ENCODE data around the gene HJURP. TPM values are rescaled to one million over a fixed set of nuclear protein-coding genes. Genes with fewer than 3 reads are reported as not detected.

The HJURP gene
- total and polyA plus RNA-seq, 9 of the 15 experiments (the other 6 are each of a cell fraction or from before 2014, with no cell fraction given), result 13.8 to 102 (median 28.3) TPM

- Histone ChIP-seq H3K9me3 (replicated peaks; ENCODE audit: control insufficient read depth, insufficient read depth, low read depth, low read length) (no peaks in the 10 kb centered on the region), H3K27me3 (ENCODE audit: control insufficient read depth in 2 of 2, insufficient read depth in 2 of 2, low read length in 2 of 2) (no peaks in the 10 kb centered on the region), H2AFZ (ENCODE audit: low read depth, low read length) (0 out of 2 replicates have a peak overlapping the region, but pooled peaks have one; percentile 74), H3K4me1 (replicated peaks in 1 of 2; ENCODE audit: control insufficient read depth in 2 of 2, insufficient read depth in 2 of 2, low read length in 2 of 2) (peaks cover 14 to 21% of the 10 kb centered on the region in 2 experiments; a peak in 4 of 5 replicates), H3K9me1 (ENCODE audit: control insufficient read depth, insufficient read depth, low read length) (peaks cover 4% of the 10 kb centered on the region), H3K27ac (ENCODE audit: extremely low read depth, low read depth, low read length) (peak overlapping the region; percentile 96), H3K79me2 (ENCODE audit: control insufficient read depth, insufficient read depth, low read length) (peaks cover 55% of the 10 kb centered on the region), H3K4me3 (peak overlapping the region; percentile 98), H3K4me2 (ENCODE audit: insufficient read depth, low read length) (peak overlapping the region; percentile 98), H4K20me1 (replicated peaks; ENCODE audit: control insufficient read depth, insufficient read depth, low read length) (no peaks in the 10 kb centered on the region), H3K36me3 (ENCODE audit: control insufficient read depth, insufficient read depth, low read length) (peaks cover 47% of the 10 kb centered on the region), H3K9ac (ENCODE audit: insufficient read depth in 1 of 2, low read depth in 2 of 2, low read length in 2 of 2) (peak overlapping the region; percentile 97 to 98)
- intact Hi-C loops (cut with micrococcal nuclease) (loop anchor here (10.0 kb wide), 1 partner anchor 1261 kb away; no protein-coding TSS in a partner anchor), in situ Hi-C loops (cut with MboI) (loop anchor here (25.0 kb wide), 1 partner anchor 683 kb away; no protein-coding TSS in a partner anchor)
- TF ChIP-seq CCNT2 (IDR thresholded peaks at IDR 0.05; ENCODE audit: borderline replicate concordance, extremely low read depth, insufficient read length, low read depth, low read length) (peak; percentile 18), YBX1 (IDR thresholded peaks at IDR 0.05) (no peak)
- no TSS peak for BruUV-seq (replicated peaks)
- DNase-seq (ENCODE audit: extremely low read depth in 1 of 4, low spot score in 3 of 4) (peak in 1 of 4 experiments; percentile 14), ATAC-seq (peak; percentile 7; the same call in 2 of the 3 replicates), FAIRE-seq (no peak)
- WGBS (ENCODE audit: insufficient coverage, low coverage, missing lambda C conversion rate), result 0% methylated on average over 7 of the region's 25 CpGs
- ChIA-PET POLR2A (interaction anchor here (0.9 kb wide), 1 partner anchor 17 kb away, joined by 3 read pairs; no protein-coding TSS in a partner anchor), CTCF (ENCODE audit: low intra/inter-chr PET ratio) (no interaction called here)
Measured at GRCh38 chr2:233853883-233854240, 473 bp downstream of the HJURP start.

DNA sequence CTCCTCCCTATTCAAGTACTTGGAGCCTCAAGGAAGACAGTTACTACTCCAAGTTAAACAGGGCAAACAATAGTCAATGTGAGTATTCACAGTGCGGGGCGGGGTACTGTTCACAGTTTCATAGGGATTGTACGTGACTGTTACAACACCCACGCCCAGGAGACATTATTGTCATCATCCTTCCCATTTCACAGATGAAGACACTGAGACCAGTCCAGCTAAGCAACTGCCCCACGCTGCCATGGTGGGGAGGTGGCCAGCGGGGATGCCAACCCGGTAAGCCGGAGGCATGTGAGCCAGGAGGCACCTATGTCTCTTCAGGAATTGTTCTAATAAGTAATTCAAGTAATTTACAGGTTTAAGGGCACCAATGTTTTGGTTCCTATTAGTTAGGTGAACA lies 982 bp downstream of the HJURP start:
- H3K9me3 ChIP-seq (replicated peaks; ENCODE audit: control insufficient read depth, insufficient read depth, low read depth, low read length), result no peaks in the 10 kb centered on the region
- no peak for ATAC-seq
- H3K4me2 ChIP-seq (ENCODE audit: insufficient read depth, low read length), result peak overlapping the region; percentile 98
- intact Hi-C loops (cut with micrococcal nuclease) (loop anchor here (10.0 kb wide), 1 partner anchor 1261 kb away; no protein-coding TSS in a partner anchor), in situ Hi-C loops (cut with MboI) (loop anchor here (25.0 kb wide), 1 partner anchor 684 kb away; no protein-coding TSS in a partner anchor)
- no peaks in the 10 kb centered on the region for H4K20me1 ChIP-seq (replicated peaks; ENCODE audit: control insufficient read depth, insufficient read depth, low read length)
- BruUV-seq (replicated peaks), result TSS peak; percentile 42
- peak overlapping the region; percentile 98 for H3K4me3 ChIP-seq
- H3K27ac ChIP-seq (ENCODE audit: extremely low read depth, low read depth, low read length), result peak overlapping the region; percentile 96
- H3K27me3 ChIP-seq (ENCODE audit: control insufficient read depth in 2 of 2, insufficient read depth in 2 of 2, low read length in 2 of 2), result no peaks in the 10 kb centered on the region
- no peak overlapping the region for H2AFZ ChIP-seq (ENCODE audit: low read depth, low read length)
- FAIRE-seq, result no peak
- ChIA-PET CTCF (ENCODE audit: low intra/inter-chr PET ratio) (no interaction called here), POLR2A (interaction anchor here (0.9 kb wide), 1 partner anchor 16 kb away, joined by 3 read pairs; no protein-coding TSS in a partner anchor)
- H3K4me1 ChIP-seq (replicated peaks in 1 of 2; ENCODE audit: control insufficient read depth in 2 of 2, insufficient read depth in 2 of 2, low read length in 2 of 2), result peaks cover 14 to 21% of the 10 kb centered on the region in 2 experiments; a peak in 4 of 5 replicates
- no peak for TF ChIP-seq GABPA (tag; conservative IDR thresholded peaks at IDR 0.05; ENCODE audit: low read depth)
- no peak for TF ChIP-seq HNRNPUL1 (IDR thresholded peaks at IDR 0.05; ENCODE audit: low read length)
- peak; percentile 47 for TF ChIP-seq EGR1 (conservative IDR thresholded peaks at IDR 0.05)
- TF ChIP-seq MCM3 (IDR thresholded peaks at IDR 0.05), result no peak
- peak; percentile 55 for TF ChIP-seq RBM25 (IDR thresholded peaks at IDR 0.05; ENCODE audit: low read depth, low read length, severe bottlenecking)
- no peak for TF ChIP-seq ZNF23 (CRISPR knock-in tag; IDR thresholded peaks at IDR 0.05)
- H3K36me3 ChIP-seq (ENCODE audit: control insufficient read depth, insufficient read depth, low read length), result peaks cover 52% of the 10 kb centered on the region
- DNase-seq (ENCODE audit: extremely low read depth in 1 of 4, low spot score in 3 of 4), result no peak
- H3K9me1 ChIP-seq (ENCODE audit: control insufficient read depth, insufficient read depth, low read length), result peaks cover 4% of the 10 kb centered on the region
- peak overlapping the region; percentile 97 to 98 for H3K9ac ChIP-seq (ENCODE audit: insufficient read depth in 1 of 2, low read depth in 2 of 2, low read length in 2 of 2)
- WGBS (ENCODE audit: insufficient coverage, low coverage, missing lambda C conversion rate), result 2% methylated on average over 6 of the region's 8 CpGs
- H3K79me2 ChIP-seq (ENCODE audit: control insufficient read depth, insufficient read depth, low read length), result peaks cover 60% of the 10 kb centered on the region

Data from K562 (cell line).